ENCODE measurements around the gene PCED1B.
A peak's percentile ranks its signal among the peaks of the same experiment; 100 is the strongest.

PCED1B gene

GRCh38 chr12:47280543-47281300, 201.3 kb downstream of the PCED1B start:
- peak in 1 of 2 donors; percentile 8 for DNase-seq

DNA sequence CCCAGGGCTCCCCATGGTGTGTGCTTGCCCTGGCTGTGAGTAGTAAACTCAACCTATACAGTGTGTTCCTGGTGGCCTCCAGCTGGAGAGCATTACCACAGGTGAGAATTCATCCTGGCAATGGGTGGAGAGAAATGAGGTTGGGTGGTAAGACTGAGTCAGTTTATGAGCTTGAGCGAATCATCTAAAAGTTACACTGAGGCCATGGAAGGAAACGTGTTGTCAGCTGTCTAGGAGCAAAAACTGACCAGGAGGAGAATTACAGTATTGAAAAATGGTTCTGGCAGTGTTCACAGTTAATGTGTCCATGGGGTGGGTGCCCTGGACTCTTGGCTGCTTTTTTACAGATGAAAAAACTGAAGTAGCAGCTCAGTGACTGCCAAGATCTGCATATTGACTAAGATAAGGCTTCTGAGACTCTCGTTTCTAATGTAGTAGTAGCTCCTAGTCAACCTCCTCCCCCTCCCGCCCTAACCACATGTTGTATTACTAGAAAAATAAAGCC, 202.3 kb downstream of the PCED1B start:
- DNase-seq = peak in 1 of 2 donors; percentile 6

GRCh38 chr12:47282206-47282605, 202.8 kb downstream of the PCED1B start:
- DNase-seq = no peak

Measured in inflammatory macrophage treated with lipopolysaccharide for 1 hour (primary cell).